ENCODE measurements around the gene NFASC.

NFASC gene

GRCh38 chr1:205071801-205072200 is 201.1 kb downstream of the NFASC start:
- TF ChIP-seq, protein P1, sequence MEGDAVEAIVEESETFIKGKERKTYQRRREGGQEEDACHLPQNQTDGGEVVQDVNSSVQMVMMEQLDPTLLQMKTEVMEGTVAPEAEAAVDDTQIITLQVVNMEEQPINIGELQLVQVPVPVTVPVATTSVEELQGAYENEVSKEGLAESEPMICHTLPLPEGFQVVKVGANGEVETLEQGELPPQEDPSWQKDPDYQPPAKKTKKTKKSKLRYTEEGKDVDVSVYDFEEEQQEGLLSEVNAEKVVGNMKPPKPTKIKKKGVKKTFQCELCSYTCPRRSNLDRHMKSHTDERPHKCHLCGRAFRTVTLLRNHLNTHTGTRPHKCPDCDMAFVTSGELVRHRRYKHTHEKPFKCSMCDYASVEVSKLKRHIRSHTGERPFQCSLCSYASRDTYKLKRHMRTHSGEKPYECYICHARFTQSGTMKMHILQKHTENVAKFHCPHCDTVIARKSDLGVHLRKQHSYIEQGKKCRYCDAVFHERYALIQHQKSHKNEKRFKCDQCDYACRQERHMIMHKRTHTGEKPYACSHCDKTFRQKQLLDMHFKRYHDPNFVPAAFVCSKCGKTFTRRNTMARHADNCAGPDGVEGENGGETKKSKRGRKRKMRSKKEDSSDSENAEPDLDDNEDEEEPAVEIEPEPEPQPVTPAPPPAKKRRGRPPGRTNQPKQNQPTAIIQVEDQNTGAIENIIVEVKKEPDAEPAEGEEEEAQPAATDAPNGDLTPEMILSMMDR (IDR thresholded peaks at IDR 0.05; ENCODE audit: extremely low read depth, insufficient read depth, missing control alignments), result no peak
- in situ Hi-C loops (cut with MboI; ENCODE audit: low pct_unique_long_range_greater_than_20kb, low sequenced_read_pairs, unreplicated experiment), result no loop called here

GRCh38 chr1:205072286-205072685 is 201.6 kb downstream of the NFASC start:
- no peak for DNase-seq (ENCODE audit: low spot score)
- in situ Hi-C loops (cut with MboI; ENCODE audit: low pct_unique_long_range_greater_than_20kb, low sequenced_read_pairs, unreplicated experiment), result no loop called here
- TF ChIP-seq, protein P1 (IDR thresholded peaks at IDR 0.05; ENCODE audit: extremely low read depth, insufficient read depth, missing control alignments), result no peak

More at GRCh38 chr1:205071801-205072200, 201.1 kb downstream of the NFASC start:
- DNase-seq (ENCODE audit: low spot score), result no peak

Data from GM13977 (cell line).